Islet precursor cell (in vitro differentiated cells): ENCODE results near the gene TRAF7.
A peak's percentile ranks its signal among the peaks of the same experiment; 100 is the strongest.
"Not testable (repeated sequence)": the region's sequence is repeated elsewhere in the genome, so short reads cannot be mapped to it uniquely, and the experiment has no call there.

ENCODE experiments used
- DNase-seq: peaks from one replicate; pipeline ENCODE4 v3.0.0-alpha.2; 2018

The TRAF7 gene

DNA sequence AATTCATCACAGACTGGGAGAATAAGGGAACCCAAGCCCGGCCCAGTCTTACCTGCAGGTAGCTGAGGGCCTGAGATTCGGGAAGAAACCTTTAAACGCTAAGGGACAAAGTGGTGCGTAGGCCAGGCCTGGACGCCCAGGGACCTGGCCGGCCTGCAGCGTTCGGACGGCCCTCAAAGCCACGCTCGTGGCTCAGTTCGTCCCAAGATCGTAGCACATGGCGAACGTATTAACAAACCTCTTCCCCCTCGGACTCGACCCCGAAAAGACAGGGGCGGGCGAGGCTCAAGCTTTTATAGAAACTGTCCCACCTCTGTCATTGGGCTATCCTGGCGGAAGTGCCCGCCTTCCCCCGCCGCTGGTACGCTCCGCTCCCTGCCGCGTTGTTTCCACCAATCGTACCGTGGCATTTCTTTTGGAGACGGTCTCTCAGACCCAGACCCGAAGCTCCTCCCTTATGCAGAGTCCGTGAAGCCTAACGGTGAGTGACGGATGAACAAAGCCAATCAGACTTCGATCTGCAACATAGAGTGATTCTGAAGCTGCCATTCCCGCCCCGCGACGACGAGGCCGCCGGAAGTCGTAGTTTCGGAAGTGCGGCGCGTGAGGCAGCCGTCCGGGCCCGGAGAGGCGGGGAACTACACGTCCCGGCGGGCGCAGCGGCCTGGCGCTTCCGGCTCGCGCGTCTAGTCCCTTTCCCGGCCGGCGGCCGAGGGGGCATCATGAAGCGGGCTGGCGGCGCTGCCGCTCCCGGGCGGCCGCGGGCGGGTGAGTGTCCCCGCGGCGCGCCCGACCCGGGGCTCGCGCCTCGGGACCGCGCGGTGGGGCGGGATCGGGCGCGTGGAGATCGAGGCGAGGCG lies at the start of gene TRAF7:
Gene TRAF7, plus strand, starts transcription at position 692 of the 860 bp plus-strand sequence. CDS start 8,139 bp downstream, outside the sequence.
- DNase-seq = peak; percentile 100

DNA sequence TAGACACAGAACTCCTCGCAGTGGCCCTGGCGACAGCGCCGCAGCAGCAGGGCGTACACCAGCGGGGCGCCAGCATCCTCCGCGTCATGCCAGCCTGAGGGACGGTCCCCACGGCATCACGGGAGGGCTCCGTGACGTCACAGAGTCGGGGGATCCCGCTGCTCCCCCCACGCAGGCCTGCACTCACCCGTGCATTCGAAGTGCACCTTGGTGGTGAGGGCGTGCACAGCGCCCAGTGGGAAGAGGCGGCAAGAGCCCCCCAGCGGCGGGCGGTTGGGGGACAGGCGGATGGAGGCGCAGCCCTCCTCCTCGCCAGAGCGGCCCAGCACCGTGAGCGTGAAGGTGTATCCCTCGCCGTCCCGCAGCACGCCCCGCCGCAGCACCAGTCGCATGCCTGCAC lies 49.4 kb upstream of the TRAF7 start:
- not testable (repeated sequence) for DNase-seq

DNA sequence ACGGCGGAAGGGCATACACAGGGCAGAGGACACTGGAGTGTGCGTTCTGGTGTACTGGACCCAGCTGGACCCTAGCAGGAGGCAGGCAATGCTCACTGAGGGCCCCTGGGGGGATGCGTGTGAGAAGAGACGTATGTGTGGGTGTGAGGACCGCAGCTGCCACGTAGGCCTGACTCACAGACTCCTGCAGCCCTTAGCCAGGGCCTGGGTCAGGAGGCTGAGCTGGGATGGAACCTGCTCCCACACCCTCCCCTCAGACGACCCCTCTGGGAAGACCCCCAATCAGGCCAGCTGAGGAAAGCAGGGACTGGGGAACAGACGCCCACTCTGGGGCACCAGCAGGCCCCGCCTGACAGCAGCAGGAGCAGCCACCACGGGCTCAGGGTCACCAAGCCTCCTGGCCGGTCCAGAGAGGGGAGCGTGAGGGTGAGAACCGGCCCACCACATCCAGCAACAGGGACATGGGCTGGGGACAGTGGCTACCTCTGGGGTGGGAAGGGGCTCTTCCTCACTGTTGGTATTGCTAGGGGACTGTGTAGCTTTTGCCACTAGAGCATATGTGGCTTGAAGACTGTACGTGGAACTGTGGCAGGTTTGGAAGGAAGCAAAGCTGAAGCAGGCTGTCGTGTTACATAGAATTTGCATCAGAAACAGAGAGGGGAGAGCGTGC lies 48.3 kb upstream of the TRAF7 start:
- DNase-seq = not testable (repeated sequence)

DNA sequence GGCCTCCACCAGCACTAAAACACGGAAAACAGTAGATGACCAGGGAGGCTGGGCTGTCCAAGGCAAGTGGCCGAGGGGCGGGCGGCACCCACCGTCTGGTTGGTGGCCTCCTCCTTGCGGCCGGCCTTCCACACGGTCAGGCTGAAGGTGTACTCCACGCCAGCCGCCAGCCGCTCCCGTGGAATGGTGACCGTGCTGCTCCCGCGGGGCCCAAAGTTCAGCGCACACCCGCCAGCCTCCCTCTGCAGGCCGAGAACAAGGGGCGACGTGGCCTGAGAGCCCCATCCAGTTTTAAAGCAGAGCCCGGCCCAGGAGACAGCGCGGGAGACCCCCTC lies 47.8 kb upstream of the TRAF7 start:
- not testable (repeated sequence) for DNase-seq

DNA sequence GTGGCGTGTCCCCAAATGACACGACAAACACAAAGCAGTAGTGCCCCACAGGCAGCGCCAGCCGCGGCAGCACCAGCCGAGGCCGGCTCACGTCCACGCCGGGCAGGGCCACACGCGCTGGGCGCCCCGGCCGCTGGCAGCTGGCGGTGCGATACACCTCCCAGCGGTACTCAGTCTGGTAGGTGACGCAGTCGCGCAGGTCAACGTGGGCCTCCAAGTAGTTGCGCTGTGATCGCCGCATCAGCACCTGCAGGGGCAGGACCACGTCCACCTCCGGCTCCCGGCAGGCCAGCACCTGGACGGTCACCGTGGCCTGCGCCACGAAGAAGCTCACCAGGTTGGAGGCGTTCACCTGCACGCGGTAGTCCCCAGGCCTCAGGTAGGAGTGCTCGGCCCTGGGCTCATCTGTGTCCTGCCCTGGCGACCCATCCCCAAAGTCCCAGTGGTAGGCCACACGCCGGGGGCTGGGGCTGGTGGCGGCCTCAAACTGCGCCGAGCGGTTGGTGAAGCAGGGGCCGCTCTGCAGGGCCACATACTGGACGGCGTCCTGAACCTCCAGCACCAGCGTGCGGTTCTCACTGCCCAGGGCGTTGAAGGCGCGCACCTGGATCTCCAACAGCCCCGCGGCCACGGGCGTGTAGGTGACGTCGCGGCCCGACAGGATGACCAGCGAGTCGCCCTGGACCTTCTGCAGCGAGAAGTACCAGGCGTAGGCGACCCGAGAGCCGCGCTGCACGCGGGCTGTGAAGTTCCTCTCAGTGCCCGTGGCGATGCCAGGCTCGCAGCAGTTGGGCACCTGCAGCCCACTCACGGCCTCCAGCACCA lies 46.9 kb upstream of the TRAF7 start:
- DNase-seq = not testable (repeated sequence)

DNA sequence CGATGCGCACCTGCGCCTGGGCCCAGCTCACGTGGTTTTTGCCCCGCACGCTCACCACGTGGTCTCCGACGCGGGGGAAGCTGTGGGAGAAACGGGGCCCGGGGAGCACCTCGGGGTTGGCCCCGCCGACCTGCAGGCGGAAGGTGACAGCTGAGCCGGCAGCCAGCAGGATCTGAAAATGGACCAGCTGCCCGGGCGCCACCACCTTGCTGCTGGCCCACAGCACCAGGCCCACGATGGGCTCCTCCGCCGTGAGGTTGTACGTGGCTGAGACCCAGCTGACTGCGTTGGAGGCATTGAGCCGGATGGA lies 46.4 kb upstream of the TRAF7 start:
- DNase-seq = not testable (repeated sequence)

DNA sequence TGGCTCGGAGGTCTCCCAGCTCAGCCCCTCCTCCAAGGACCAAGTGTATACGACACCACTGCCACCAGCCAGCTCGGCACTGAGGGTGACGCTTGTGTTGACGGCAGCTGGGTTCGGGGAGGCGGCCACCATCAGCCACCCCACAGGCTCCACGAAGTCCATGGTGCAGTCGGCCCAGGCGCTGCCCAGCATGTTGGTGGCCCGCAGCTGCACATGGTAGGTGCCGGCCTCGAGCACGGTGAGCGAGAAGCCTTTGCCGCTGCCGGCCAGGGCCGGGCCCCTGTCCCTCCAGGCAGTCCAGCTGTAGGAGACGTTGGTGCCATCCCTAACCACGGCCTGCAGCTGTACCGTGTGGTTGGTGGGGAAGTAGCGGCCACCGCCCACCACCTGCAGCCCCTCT lies 45.7 kb upstream of the TRAF7 start:
- not testable (repeated sequence) for DNase-seq

DNA sequence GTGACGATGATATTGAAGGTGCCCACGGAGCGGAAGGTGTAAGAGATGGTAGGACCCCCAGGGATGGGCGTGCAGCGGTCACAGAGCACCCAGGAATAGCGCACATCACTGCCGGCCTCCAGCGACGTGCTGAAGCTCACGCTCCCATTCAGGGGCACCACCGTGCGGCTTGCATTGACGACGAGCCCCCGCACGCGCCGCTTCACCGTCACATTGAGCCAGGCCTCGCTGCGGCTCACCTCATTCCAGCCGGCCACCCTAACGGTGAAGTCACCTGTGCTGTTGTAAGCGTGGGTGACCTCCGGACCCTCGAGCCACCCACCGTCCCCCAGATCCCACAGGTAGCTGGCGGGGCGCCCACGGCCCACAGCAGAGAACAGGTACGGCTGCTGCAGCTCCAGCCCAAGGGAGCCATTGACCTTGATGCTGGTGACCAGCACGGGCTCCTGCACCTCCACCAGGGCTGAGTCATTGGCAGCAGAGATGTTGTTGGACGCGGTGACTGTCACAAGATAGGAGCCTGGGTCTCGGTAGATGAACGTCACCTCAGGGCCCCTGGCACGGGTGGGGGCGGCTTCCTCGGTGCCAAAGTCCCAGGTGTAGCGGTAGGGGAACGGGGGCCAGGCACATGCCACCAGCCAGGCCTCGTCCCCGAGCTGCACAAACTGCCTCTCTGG lies 45.1 kb upstream of the TRAF7 start:
- DNase-seq = not testable (repeated sequence)

DNA sequence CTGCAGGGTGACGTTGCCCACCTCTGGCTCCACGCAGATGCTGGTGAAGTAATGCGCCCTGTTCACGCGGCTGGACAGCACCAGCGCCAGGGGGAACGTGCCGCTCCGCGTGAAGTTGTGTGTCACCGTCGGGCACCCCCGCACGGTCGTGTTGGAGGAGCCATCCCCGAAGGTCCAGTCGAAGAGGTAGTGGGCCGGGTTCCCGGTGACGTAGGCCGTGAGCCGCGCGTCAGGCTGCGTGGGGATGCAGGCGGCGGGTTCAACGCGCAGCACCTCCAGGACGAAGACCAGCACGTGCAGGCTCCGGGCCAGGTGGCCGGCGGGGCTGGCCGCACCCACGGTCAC lies 44.6 kb upstream of the TRAF7 start:
- not testable (repeated sequence) for DNase-seq

DNA sequence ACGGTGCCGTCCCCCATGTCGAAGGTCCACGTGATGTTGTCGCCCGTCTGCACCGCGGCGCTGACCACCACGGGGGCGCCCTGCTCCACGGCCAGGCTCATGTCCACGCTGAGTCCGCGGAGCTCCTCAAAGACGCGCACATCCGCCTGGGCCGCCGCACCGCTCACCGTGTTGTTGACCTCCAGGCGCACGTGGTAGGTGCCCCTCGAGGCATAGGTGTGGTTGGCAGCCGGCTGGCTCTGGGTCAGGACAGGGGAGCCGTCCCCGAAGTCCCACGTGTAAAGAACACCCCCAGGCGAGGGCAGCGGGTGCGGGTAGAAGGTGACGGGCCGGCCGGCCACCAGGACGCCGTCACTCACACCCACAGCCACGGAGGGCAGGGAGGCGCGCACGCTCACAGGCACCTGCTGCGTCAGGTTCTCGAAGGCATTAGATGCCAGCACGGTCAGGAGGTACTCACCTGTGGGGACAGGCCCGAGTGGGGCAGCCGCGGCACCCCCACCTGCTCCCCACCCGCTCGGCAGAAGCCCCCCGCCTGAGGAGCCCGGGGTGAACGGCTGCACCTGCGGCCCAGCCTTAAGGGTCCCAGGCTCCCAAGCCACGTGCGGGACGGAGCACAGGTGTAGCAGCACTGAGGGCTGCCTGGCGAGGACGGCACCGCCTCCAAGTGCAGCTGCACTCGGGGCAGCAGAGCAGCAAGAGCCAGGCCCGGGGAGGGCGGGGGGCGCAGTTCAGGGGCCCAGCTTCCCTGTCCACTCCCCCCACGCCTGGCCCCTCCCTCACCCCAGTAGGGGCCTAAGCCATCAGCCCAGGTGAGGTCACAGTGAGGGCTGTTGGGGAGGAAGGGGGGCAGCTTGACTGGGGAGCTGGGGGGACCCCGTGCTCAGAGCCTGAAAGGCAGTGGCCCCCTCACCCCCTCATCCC lies 43.9 kb upstream of the TRAF7 start:
- not testable (repeated sequence) for DNase-seq

DNA sequence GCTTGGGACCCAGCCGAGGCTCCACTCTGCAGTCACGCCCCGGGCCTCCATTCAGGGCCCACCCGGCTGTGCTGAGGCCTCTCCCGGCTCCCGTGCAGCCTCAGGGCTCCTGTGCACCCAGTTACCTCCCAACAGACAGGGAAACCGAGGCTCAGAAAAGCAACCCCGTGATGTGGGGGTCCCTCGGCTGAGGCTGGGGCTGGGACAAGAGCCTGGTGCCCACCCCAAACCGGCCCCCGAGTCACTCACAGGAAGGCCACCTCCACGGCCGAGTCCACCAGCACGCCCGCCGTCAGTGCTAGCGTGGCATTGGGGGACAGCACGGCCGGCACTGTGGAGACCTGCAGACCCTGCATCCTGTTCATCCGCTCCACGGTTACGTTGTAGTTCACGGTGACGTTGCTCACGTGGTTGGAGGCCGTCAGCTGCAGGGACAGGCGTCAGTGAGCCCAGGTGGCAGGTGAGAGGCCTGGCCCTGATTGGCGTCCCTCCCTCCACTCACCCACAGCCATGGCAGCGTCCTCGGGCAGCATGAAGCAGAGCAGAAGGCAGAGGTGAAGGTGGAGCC lies 43.0 kb upstream of the TRAF7 start:
- DNase-seq = not testable (repeated sequence)

DNA sequence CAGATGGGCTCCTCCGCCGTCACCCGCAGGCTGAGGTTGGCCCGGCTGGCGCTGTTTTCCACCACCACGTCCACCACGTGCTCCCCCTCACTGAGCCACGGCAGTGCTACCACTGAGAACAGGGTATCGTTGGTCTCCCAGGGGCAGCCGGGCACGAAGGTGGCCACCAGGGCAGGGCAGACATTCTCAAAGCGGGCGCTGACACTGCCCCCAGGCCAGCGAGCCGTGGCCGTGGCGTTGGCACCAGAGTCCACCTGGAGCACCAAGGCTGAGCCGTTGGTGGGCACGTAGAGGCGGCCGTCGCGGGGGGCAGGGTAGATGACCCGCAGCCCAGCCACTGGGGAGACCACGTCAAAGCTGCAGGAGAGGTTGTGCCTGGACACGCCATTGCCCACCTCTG lies 41.4 kb upstream of the TRAF7 start:
- not testable (repeated sequence) for DNase-seq

DNA sequence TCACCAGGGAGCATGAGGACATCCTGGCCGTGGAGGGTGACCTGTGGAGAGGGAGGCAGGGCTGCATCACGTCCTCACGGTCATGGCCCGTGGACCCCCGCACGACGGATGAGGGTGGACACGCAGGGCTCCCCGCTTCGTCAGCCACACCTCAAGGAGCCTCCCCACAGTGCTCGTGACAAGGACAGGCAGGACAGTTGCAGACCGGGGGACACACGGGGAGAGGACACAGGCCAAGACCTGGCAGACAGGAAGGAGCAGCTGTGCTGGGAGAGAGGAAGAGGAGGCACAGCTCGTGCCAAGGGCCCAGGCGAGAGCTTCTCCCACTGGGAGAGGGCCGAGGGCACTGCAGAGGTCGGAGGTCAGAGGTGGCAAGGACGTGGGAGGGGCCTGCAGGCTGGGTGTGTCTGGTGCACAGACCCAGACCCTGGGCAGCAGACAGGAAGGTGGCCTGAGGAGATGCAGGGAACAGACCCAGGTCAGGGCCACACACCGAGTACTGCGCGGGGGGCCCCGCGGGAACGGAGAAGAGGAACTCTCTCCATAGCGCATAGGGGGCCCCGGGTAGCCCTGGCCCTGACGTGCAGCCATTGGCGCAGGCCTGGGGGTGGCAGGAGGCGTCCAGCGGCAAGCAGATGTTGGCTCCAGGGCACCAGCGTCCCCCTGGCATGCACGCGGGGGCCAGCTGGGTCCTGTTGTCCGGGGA lies 40.5 kb upstream of the TRAF7 start:
- DNase-seq = not testable (repeated sequence)

DNA sequence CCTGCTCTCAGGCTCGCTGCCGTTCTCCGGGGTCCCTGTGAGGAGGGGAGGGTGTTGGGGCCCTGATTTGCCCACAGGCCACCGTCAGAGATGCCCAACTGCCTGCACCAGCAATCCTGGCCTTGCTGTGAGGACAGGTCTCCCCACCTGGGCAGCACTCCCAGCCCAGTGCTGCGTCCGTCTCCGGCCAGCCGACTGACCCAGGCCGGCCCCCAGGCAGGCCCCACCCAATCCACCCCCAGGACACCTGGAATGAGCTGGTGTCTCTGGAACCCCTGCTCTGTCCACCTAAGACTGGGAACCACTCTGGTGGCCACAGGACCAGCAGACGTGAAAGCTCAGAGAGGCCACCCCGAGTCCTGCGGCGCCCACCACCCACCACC lies 40.0 kb upstream of the TRAF7 start:
- DNase-seq = no peak

DNA sequence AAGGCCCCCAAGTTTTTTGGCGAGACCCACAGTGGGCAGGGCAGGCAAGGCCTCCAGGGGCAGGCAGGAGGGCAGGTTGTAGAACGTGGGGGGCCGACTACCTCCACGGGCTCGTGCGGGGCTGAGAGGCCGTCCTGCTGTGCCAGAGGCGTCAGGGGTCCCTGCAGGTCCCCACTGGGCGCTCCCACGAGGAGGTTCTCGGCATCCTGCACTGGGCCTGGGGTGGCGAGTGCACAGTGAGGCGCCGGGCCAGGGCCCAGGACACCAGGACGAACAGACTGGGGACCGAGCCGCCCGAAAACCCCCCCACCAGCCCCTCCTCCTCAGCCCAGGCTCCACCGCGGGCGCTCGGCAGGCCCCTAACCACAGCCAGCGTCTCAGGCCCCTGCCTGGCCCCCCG lies 39.2 kb upstream of the TRAF7 start:
- not testable (repeated sequence) for DNase-seq

DNA sequence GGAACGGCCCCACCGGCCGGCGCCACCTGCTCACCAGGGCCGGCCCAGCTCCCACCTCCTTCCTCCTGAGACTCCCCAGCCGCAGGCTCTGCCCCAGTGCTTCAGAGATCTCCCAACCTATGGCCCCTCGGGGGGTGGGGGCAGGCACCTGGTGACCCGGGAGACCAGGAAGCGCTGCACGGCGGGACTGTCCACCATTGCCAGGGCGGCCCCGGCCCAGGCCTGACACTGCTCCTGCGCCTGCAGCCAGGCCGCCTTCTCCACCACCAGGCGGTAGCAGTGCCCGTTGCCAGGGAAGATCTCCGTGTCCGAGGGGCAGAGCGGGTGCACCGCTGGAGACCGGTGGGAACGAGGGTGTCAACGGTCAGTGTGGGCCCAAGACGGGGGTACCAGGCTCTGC lies 38.2 kb upstream of the TRAF7 start:
- DNase-seq = not testable (repeated sequence)

DNA sequence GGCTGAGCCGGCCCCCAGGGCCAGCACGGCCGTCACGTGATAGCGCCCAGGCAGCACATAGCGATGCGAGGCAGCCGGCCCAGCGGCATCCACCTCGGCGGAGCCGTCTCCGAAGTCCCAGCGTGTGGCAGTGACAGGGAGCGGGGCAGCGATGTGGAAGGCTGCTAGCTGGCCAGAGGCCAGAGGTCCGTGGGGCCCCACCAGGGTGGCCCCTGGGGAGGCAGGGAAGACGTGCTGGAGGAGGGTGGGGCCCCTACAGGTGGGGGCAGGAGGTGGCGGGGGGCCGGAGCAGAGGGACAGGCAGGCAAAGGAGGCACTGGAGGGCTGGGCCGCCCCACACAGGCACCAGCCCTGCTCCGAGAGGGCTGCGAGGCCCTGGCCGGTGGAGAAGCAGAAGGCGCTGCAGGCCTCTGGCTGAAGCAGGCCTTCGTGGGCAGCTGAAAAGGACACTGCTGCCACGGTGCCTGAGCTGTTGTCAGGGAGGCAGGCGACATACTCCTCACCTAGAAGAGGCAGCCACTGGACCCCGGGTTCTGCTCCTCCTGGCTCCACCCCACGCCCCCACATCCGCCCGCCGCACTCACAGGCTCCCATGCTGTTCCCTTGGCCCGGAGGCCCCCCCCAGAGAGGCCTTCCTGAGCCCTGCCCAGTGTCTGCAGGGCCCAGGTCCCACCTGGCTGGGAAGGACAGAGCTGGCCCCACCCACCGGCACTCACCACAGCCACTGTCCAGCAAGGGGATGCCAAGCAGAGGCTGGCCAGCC lies 37.4 kb upstream of the TRAF7 start:
- not testable (repeated sequence) for DNase-seq

DNA sequence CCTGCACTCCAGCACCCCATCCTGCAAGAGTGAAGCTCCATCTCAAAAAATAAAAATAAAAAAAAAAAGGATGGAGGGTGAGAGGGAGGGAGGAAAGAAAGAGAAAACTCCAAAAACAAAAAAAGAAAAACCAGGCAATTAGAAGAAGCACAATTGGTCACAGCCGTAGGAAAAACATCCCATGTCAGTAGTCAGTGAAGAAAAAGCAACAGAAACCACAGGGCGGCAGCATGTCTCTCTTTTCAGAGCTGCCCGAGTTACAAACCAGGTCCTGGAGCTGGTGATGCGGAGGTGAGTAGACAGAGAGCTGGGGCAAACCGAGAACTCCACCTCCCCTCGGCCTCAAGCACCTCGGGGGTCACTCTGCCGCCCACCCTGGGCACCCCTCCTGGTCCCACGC lies 34.3 kb upstream of the TRAF7 start:
- DNase-seq = peak; percentile 64

DNA sequence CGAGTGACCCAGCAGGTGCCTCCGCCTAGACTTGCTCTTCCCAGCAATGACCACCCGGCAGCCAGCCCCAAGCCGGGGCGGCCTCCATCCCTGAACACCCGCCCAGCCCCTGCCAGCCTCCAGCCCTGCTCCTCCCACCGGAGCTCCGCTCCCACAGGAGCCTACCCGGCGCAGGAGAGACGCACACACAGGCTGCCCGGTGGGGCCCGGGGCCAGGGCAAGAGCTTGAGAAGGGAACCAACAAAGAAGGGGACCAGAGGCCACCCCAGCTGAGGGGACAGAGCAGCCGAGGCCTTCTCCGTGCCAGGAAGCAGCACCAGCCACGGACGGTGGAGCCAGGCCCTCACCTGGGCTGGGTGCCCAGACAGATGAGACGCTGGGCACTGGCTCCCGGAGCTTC lies 33.7 kb upstream of the TRAF7 start:
- DNase-seq = no peak

DNA sequence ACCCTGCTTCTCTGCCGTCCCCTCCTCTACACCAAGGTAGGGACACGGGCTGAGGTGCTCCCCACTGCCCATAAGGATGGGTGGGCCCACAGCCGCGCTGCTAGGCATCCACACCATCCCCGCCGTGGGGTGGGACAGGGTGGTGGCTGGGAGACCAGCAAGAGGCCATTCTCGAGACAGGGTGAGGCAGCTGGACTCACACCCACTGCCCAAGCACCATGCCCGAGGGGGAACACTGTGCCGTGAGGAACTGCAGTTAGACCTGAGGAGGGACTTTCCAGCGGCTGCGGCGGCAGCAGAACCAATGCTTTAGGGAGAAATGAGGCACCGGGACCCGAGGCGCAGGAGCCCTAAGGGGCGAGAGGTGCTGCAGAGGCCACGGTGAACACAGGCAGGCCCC lies 33.2 kb upstream of the TRAF7 start:
- DNase-seq = no peak
